ENCODE results near the gene CYBA. TPM values are rescaled to one million over a fixed set of nuclear protein-coding genes. Genes with fewer than 3 reads are reported as not detected.

The CYBA gene
- total RNA-seq (698 and 701 TPM in 2 replicates), polyA plus RNA-seq (1,091 and 1,336 TPM in 2 replicates), polyA minus RNA-seq (851 and 1,212 TPM in 2 replicates)
- 568 TPM for total RNA-seq (2013)

DNA sequence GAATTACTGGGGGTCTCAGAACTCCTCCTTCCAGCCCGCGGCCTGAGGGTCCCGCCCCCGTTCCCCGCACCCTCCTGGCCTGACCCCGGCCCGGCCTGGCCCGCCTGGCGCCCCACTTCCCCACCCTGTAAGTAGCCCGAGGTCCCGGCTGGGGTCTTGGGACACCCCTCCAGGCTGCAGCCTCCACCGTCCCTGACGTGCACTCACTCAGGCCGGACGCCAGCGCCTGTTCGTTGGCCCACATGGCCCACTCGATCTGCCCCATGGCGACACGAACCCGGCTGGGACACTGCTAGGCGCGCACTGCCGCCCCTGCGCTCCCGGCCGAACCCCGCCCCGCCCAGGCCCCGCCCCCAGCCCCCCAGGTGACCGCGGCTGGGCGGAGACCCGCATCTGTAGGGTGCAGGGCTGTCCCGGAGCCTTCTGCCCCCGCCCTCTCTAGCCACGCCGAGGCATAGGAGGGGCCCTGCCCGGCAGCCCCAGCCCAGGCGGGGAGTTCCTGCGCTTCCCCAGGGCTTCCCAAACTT lies at the start of gene CYBA:
Gene CYBA (minus strand): TSS at position 305 of the 527 bp plus-strand sequence. CDS start 40 bp downstream, at position 265.
- H3K79me2 ChIP-seq (ENCODE audit: control insufficient read depth, insufficient read depth, low read length), result peaks cover 56% of the 10 kb centered on the region
- peaks cover 0 to 46% of the 10 kb centered on the region in 2 experiments for H3K36me3 ChIP-seq (replicated peaks in 1 of 2; ENCODE audit: control extremely low read depth in 1 of 2, control insufficient read depth in 1 of 2, extremely low read depth in 1 of 2, insufficient read depth in 2 of 2, low read length in 1 of 2)
- H3K27ac Mint-ChIP-seq, result peak within 1 kb of the TSS; percentile 98
- peaks cover 55% of the 10 kb centered on the region for H4K20me1 ChIP-seq (ENCODE audit: control insufficient read depth, insufficient read depth, low read length, poor library complexity, severe bottlenecking)
- peak within 1 kb of the TSS; percentile 73 to 98 (median 92) for H3K4me3 ChIP-seq (ENCODE audit: control extremely low read depth in 1 of 5, extremely low read depth in 1 of 5, insufficient read depth in 1 of 5, low read depth in 2 of 5, low read length in 4 of 5)
- DNase-seq (peak; percentile 92), ATAC-seq (ENCODE audit: low read depth) (peak; percentile 77)
- H3K9ac ChIP-seq (ENCODE audit: low read length), result peak within 1 kb of the TSS; percentile 92
- no peaks in the 10 kb centered on the region for H3K9me3 Mint-ChIP-seq (ENCODE audit: insufficient read depth)
- TF ChIP-seq EZH2 (IDR thresholded peaks at IDR 0.05; ENCODE audit: borderline replicate concordance, insufficient read depth, low read depth, low read length, poor library complexity, severe bottlenecking) (no peak), CTCF (IDR thresholded peaks at IDR 0.05) (no peak)
- peaks cover 46 to 65% of the 10 kb centered on the region in 2 donors for H3K4me1 ChIP-seq (ENCODE audit: control insufficient read depth in 2 of 2, insufficient read depth in 2 of 2, low read length in 2 of 2)
- POLR2A ChIA-PET, result interaction anchor here (1.0 to 3.4 kb wide), 7 partner anchors 11 to 55 kb away, joined by 3 to 32 read pairs (median 6); partner anchors contain the start of genes IL17C and MVD
- peak within 1 kb of the TSS; percentile 96 for H3K4me3 Mint-ChIP-seq
- H3K27me3 ChIP-seq (replicated peaks in 1 of 4; ENCODE audit: control extremely low read depth in 1 of 4, control insufficient read depth in 3 of 4, insufficient read depth in 4 of 4, low read length in 3 of 4), result no peaks in the 10 kb centered on the region
- peak within 1 kb of the TSS; percentile 99 for H3K4me2 ChIP-seq (replicated peaks; ENCODE audit: low read depth, low read length, poor library complexity, severe bottlenecking)
- peak within 1 kb of the TSS; percentile 98 to 99 for H3K27ac ChIP-seq (ENCODE audit: low read length in 2 of 2)
- H3K27me3 Mint-ChIP-seq, result no peaks in the 10 kb centered on the region
- intact Hi-C loops (cut with micrococcal nuclease), result loop anchor here (1.0 kb wide), 9 partner anchors 12 to 520 kb away; partner anchors contain the start of genes CDH15, CTU2, IL17C and MVD
- no peaks in the 10 kb centered on the region for H3K9me3 ChIP-seq (ENCODE audit: control extremely low read depth in 1 of 3, control insufficient read depth in 2 of 3, insufficient read depth in 1 of 3, low read length in 2 of 3)
- H3K4me1 Mint-ChIP-seq, result peaks cover 43% of the 10 kb centered on the region
- H2AFZ ChIP-seq (ENCODE audit: insufficient read depth, low read depth, low read length, poor library complexity, severe bottlenecking), result peak within 1 kb of the TSS; percentile 59
- under 1% methylated on average over 36 of the region's 41 CpGs for WGBS (ENCODE audit: insufficient coverage)
- CTCF ChIA-PET, result interaction anchor here (1.2 to 2.9 kb wide), 5 partner anchors 14 to 165 kb away, joined by 3 to 7 read pairs (median 4); no protein-coding TSS in a partner anchor

DNA sequence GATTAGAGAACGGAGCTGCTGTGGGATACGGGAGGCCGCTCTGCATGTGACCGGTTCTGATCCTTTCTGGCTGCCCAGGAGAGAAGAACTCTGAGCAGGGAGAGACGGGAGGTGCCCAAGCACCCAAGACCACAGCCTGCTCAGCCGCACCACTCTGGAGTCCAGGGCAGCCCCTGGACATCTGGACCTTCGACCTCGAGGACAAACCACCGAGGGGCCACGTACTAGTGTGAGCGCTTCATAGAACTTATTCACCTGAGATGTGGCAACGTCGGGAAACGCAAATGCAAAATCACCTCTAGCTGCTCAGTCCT lies 49.4 kb upstream of the CYBA start:
- peaks cover 58% of the 10 kb centered on the region for H3K79me2 ChIP-seq (ENCODE audit: control insufficient read depth, insufficient read depth, low read length)
- peaks cover 0 to 49% of the 10 kb centered on the region in 2 experiments for H3K36me3 ChIP-seq (replicated peaks in 1 of 2; ENCODE audit: control extremely low read depth in 1 of 2, control insufficient read depth in 1 of 2, extremely low read depth in 1 of 2, insufficient read depth in 2 of 2, low read length in 1 of 2)
- Mint-ChIP-seq H3K27me3 (no peaks in the 10 kb centered on the region), H3K4me1 (peaks cover 67% of the 10 kb centered on the region), H3K27ac (peak overlapping the region; percentile 96), H3K9me3 (ENCODE audit: insufficient read depth) (no peaks in the 10 kb centered on the region), H3K4me3 (peak overlapping the region; percentile 84)
- TF ChIP-seq CTCF (IDR thresholded peaks at IDR 0.05) (no peak), EZH2 (IDR thresholded peaks at IDR 0.05; ENCODE audit: borderline replicate concordance, insufficient read depth, low read depth, low read length, poor library complexity, severe bottlenecking) (no peak)
- no peaks in the 10 kb centered on the region for H3K9me3 ChIP-seq (ENCODE audit: control extremely low read depth in 1 of 3, control insufficient read depth in 2 of 3, insufficient read depth in 1 of 3, low read length in 2 of 3)
- no peaks in the 10 kb centered on the region for H3K27me3 ChIP-seq (replicated peaks in 1 of 4; ENCODE audit: control extremely low read depth in 1 of 4, control insufficient read depth in 3 of 4, insufficient read depth in 4 of 4, low read length in 3 of 4)
- peak overlapping the region; percentile 98 for H3K4me2 ChIP-seq (replicated peaks; ENCODE audit: low read depth, low read length, poor library complexity, severe bottlenecking)
- H3K4me1 ChIP-seq (ENCODE audit: control insufficient read depth in 2 of 2, insufficient read depth in 2 of 2, low read length in 2 of 2), result peaks cover 58 to 79% of the 10 kb centered on the region in 2 donors
- DNase-seq, result no peak
- CTCF ChIA-PET, result interaction anchor here (1.0 to 2.1 kb wide), 5 partner anchors 11 to 37 kb away, joined by 3 to 13 read pairs (median 6); no protein-coding TSS in a partner anchor
- peak overlapping the region; percentile 60 for H3K9ac ChIP-seq (ENCODE audit: low read length)
- H3K4me3 ChIP-seq (ENCODE audit: control extremely low read depth in 1 of 5, extremely low read depth in 1 of 5, insufficient read depth in 1 of 5, low read depth in 2 of 5, low read length in 4 of 5), result peak overlapping the region; percentile 32 to 69 (median 54)
- POLR2A ChIA-PET, result interaction anchor here (0.6 to 2.6 kb wide), 6 partner anchors 8 to 130 kb away, joined by 3 to 14 read pairs (median 6); partner anchors contain the start of gene ZC3H18
- WGBS (ENCODE audit: insufficient coverage), result 31% methylated on average over 14 of the region's 14 CpGs
- intact Hi-C loops (cut with micrococcal nuclease), result loop anchor here (2.0 kb wide), 3 partner anchors 37 to 65 kb away; partner anchors contain the start of gene MVD
- H3K27ac ChIP-seq (ENCODE audit: low read length in 2 of 2), result peak overlapping the region; percentile 84 to 91
- peaks cover 27% of the 10 kb centered on the region for H4K20me1 ChIP-seq (ENCODE audit: control insufficient read depth, insufficient read depth, low read length, poor library complexity, severe bottlenecking)
- no peak for ATAC-seq (ENCODE audit: low read depth)
- H2AFZ ChIP-seq (ENCODE audit: insufficient read depth, low read depth, low read length, poor library complexity, severe bottlenecking), result peak overlapping the region; percentile 44
